PC-9 (cell line): ENCODE results near the gene MECR. TPM values are rescaled to one million over a fixed set of nuclear protein-coding genes. Genes with fewer than 3 reads are reported as not detected.
A peak's percentile ranks its signal among the peaks of the same experiment; 100 is the strongest.

Experiments used
- BruUV-seq: library from RNA; stranded (reverse); fragments of 400-500 nt; replicated peaks from 2 replicates; lab custom pipeline; 2021; lab: Mats Ljungman, UMichigan
- CTCF ChIA-PET: fragments of 300-600 bp; sonication (Branson Sonifier 250); formaldehyde crosslinking; loops from one replicate; lab custom pipeline; 2022; ENCODE audit warnings: antibody characterized with exemption; lab: Charles Lee
- POLR2A ChIA-PET: fragments of 300-600 bp; sonication (Branson Sonifier 250); formaldehyde crosslinking; loops from one replicate; lab custom pipeline; 2022; ENCODE audit warnings: antibody characterized with exemption; ENCODE audit not compliant: unreplicated experiment; lab: Charles Lee
- DNase-seq, 2 experiments: peaks; one replicate each; pipeline versions ENCODE4 v3.0.0 to v3.0.0-alpha.2; 2015 to 2022; ENCODE audit warnings: mixed read lengths in 1 of 2
- H2AFZ ChIP-seq: fragments of 200-600 bp; sonication (generic); 2 replicates; pipeline ENCODE4 v1.8.1; 2017; ENCODE audit warnings: antibody characterized with exemption
- H3F3A ChIP-seq: fragments of 200-600 bp; sonication (generic); 2 replicates; pipeline ENCODE4 v1.8.1; 2017; ENCODE audit warnings: antibody characterized with exemption, mild to moderate bottlenecking, low read depth; ENCODE audit not compliant: insufficient read depth
- H3K27ac ChIP-seq: fragments of 200-600 bp; sonication (generic); 2 replicates; pipeline ENCODE4 v1.6.1; 2016; ENCODE audit warnings: mixed run types
- H3K27me3 ChIP-seq: fragments of 200-600 bp; sonication (generic); 2 replicates; pipeline ENCODE4 v1.6.1; 2016; ENCODE audit warnings: low read depth, mixed run types; ENCODE audit not compliant: insufficient read depth
- H3K36me3 ChIP-seq: fragments of 200-600 bp; sonication (generic); 2 replicates; pipeline ENCODE4 v1.6.1; 2016; ENCODE audit warnings: low read depth, mixed run types
- H3K4me1 ChIP-seq: fragments of 200-600 bp; sonication (generic); replicated peaks from 2 replicates; pipeline ENCODE4 v1.6.1; 2016; ENCODE audit warnings: mixed run types; ENCODE audit not compliant: insufficient read depth
- H3K4me2 ChIP-seq: fragments of 200-600 bp; sonication (generic); 2 replicates; pipeline ENCODE4 v1.6.1; 2017; ENCODE audit warnings: mixed run types
- H3K4me3 ChIP-seq: fragments of 200-600 bp; sonication (generic); 2 replicates; pipeline ENCODE4 v1.6.1; 2016; ENCODE audit warnings: mixed run types
- H3K79me2 ChIP-seq: fragments of 200-600 bp; sonication (generic); 2 replicates; pipeline ENCODE4 v1.6.1; 2017; ENCODE audit warnings: low read depth, mixed run types
- H3K9me2 ChIP-seq: fragments of 200-600 bp; sonication (generic); 2 replicates; pipeline ENCODE4 v1.8.1; 2017; ENCODE audit warnings: mild to moderate bottlenecking; ENCODE audit not compliant: insufficient read depth
- H3K9me3 ChIP-seq: fragments of 200-600 bp; sonication (generic); 2 replicates; pipeline ENCODE4 v1.8.1; 2016; ENCODE audit warnings: low read depth; ENCODE audit not compliant: insufficient read depth
- H4K20me1 ChIP-seq: fragments of 200-600 bp; sonication (generic); 2 replicates; pipeline ENCODE4 v1.8.1; 2017; ENCODE audit not compliant: insufficient read depth
- EZH2 ChIP-seq: fragments of 200-600 bp; sonication (generic); IDR thresholded peaks from 2 replicates; pipeline ENCODE4 v1.8.0; 2017; ENCODE audit warnings: antibody characterized with exemption, low read depth
- intact Hi-C: fragments of 100-400 bp; cut with micrococcal nuclease; formaldehyde crosslinking; loops from one replicate; pipeline ENCODE4 v1.10.0; 2022; ENCODE audit not compliant: unreplicated experiment
- total RNA-seq: library from RNA; stranded (reverse); gene quantifications from 2 replicates; pipeline ENCODE4 v1.2.3, GENCODE V29; 2021
- TF ChIP-seq, protein P1 (sequence below): fragments of 200-600 bp; sonication (generic); conservative IDR thresholded peaks from 2 replicates; pipeline ENCODE4 v1.6.1; 2017; ENCODE audit warnings: mixed run types, antibody characterized with exemption, mild to moderate bottlenecking, moderate library complexity

MECR gene
- total RNA-seq, 1 experiment from 2014 or later = 46.4 TPM

DNA sequence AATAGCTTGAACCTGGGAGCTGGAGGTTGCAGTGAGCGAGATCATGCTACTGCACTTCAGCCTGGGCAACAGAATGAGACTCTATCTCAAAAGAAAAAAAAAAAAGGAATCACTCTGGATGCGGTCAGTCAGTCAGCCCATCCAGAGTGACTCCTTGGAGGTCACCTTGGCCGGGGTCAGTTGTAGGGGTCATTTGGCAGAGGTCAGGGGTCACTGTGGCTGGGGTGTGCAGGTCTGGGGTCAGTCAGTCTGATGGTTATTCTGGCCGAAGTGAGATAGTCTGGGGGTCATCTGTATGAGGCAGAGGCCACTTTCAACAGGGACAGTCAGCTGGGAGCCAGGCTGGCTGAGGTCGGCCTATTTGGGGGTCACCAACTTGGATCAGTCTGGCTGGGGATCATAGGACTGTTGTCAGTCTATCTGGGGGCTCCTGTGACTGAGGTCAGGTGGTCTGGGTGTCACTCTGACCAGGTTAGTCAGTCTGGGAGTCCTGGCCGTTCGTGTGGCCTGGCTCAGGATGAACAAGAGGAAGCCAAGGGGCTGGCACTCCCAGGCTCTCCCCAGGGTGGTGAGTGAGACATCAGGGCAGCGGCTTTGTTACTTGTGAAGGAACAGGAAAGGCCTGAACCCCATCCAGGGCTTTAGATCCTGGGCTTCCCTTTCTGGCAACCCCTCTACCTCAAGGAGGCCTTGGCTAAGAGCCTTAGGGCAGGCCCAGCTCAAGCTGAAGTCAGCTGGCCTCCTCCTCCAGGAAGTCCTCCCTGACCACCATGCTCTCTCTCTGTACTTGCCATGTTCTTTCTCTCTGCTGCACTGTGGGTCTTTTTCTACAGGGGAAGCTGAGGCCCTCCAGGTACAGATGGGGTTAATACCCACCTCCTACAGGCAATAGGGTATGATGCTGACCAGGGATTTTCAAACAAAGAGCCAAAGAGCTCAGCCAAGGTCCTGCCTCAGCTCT is 20.7 kb upstream of the MECR start:
- Histone ChIP-seq H3K9me3 (no peaks in the 10 kb centered on the region), H3K79me2 (peaks cover 34% of the 10 kb centered on the region; the same call in 1 of the 2 replicates), H3K4me2 (no peak overlapping the region), H3K27ac (no peak overlapping the region), H3K4me1 (peaks cover 32% of the 10 kb centered on the region), H3K27me3 (no peaks in the 10 kb centered on the region), H3K9me2 (no peaks in the 10 kb centered on the region), H3K36me3 (no peaks in the 10 kb centered on the region), H4K20me1 (no peaks in the 10 kb centered on the region), H2AFZ (no peak overlapping the region), H3K4me3 (no peak overlapping the region), H3F3A (peaks cover 7% of the 10 kb centered on the region; the same call in 1 of the 2 replicates)
- intact Hi-C loops = no loop called here
- DNase-seq = no peak
- no TSS peak for BruUV-seq
- TF ChIP-seq, protein P1, sequence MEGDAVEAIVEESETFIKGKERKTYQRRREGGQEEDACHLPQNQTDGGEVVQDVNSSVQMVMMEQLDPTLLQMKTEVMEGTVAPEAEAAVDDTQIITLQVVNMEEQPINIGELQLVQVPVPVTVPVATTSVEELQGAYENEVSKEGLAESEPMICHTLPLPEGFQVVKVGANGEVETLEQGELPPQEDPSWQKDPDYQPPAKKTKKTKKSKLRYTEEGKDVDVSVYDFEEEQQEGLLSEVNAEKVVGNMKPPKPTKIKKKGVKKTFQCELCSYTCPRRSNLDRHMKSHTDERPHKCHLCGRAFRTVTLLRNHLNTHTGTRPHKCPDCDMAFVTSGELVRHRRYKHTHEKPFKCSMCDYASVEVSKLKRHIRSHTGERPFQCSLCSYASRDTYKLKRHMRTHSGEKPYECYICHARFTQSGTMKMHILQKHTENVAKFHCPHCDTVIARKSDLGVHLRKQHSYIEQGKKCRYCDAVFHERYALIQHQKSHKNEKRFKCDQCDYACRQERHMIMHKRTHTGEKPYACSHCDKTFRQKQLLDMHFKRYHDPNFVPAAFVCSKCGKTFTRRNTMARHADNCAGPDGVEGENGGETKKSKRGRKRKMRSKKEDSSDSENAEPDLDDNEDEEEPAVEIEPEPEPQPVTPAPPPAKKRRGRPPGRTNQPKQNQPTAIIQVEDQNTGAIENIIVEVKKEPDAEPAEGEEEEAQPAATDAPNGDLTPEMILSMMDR = no peak
- no peak for TF ChIP-seq EZH2
- ChIA-PET CTCF (no interaction called here), POLR2A (no interaction called here)

DNA sequence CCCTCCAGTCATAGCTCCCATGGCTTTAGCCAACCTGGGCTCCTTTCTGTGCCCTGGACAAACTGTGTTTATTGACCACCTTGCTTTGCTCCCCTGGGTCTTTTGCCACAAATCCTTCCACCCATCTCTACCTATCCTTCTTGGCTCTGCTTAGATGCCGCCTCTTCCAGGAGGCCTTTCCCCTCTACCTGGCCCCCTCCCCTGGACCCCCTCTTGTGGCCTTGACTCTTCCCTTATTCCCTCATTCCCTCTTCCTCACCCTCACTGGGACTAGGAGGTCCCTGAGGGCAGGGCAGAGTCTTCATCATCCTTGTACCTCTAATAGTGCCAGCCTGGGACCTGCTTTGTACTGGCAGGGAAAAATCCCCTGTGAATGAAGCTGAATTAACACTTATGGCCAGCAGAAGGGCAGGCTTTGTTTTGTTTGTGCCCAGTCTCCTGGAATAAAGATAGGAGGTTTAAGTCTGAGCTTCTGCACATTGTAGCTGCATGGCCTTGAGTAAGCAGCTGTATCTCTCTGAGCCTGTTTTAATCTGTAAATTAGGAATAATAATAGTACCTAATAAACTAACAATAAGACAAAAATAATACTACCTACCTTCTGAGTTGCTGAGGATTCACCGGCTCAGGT is 19.3 kb upstream of the MECR start:
- BruUV-seq = no TSS peak
- TF ChIP-seq, protein P1 = no peak
- no peak for TF ChIP-seq EZH2
- DNase-seq = no peak
- no peak overlapping the region for H3K4me3 ChIP-seq
- intact Hi-C loops = loop anchor here (1.0 kb wide), 1 partner anchor 21 kb away; no protein-coding TSS in a partner anchor
- H3K4me2 ChIP-seq = peak overlapping the region; percentile 64
- peaks cover 7% of the 10 kb centered on the region; the same call in 1 of the 2 replicates for H3F3A ChIP-seq
- no peaks in the 10 kb centered on the region for H4K20me1 ChIP-seq
- H3K36me3 ChIP-seq = no peaks in the 10 kb centered on the region
- H3K79me2 ChIP-seq = peaks cover 39% of the 10 kb centered on the region; the same call in 1 of the 2 replicates
- ChIA-PET CTCF (no interaction called here), POLR2A (interaction anchor here (0.6 kb wide), 1 partner anchor 68 kb away, joined by 7 read pairs; no protein-coding TSS in a partner anchor)
- peaks cover 32% of the 10 kb centered on the region for H3K4me1 ChIP-seq
- no peaks in the 10 kb centered on the region for H3K27me3 ChIP-seq
- no peaks in the 10 kb centered on the region for H3K9me2 ChIP-seq
- H3K9me3 ChIP-seq = no peaks in the 10 kb centered on the region
- peak overlapping the region; percentile 46; the same call in 1 of the 2 replicates for H3K27ac ChIP-seq
- no peak overlapping the region for H2AFZ ChIP-seq

DNA sequence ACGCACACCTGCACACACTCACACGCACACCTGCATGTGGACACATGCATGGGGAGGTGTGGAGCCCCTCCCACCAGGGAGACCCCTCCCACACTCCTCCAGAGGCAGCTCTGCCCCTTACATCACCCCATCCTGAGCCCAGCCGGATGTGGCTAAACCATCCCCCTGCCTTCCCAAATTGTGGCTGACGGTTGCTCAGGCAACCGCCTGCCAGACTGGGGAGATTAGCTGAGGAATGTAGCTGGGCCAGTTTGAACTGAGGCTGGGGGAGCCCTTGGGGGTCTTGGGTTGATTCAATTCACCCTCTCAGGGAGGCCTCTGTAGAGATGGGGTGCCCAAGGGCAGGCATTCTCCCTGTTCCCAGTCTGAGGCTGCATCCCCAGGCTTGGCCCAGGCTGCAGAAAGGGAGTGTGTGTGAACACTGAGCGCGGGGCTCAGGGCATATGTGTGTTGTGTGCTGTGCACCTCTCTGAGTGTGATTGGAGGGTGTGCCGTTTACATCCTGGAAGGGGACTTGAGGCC is 18.5 kb upstream of the MECR start:
- intact Hi-C loops = loop anchor here (1.0 kb wide), 1 partner anchor 22 kb away; no protein-coding TSS in a partner anchor
- H3K4me1 ChIP-seq = peaks cover 32% of the 10 kb centered on the region
- ChIA-PET CTCF (no interaction called here), POLR2A (no interaction called here)
- peak in 1 of 2 experiments; percentile 69 for DNase-seq
- H3K9me2 ChIP-seq = no peaks in the 10 kb centered on the region
- peak overlapping the region; percentile 64 for H3K4me2 ChIP-seq
- no peaks in the 10 kb centered on the region for H4K20me1 ChIP-seq
- no peak overlapping the region for H3K4me3 ChIP-seq
- no peak overlapping the region for H2AFZ ChIP-seq
- peaks cover 7% of the 10 kb centered on the region; the same call in 1 of the 2 replicates for H3F3A ChIP-seq
- no peaks in the 10 kb centered on the region for H3K9me3 ChIP-seq
- no TSS peak for BruUV-seq
- no peaks in the 10 kb centered on the region for H3K27me3 ChIP-seq
- H3K36me3 ChIP-seq = no peaks in the 10 kb centered on the region
- peak overlapping the region; percentile 46; the same call in 1 of the 2 replicates for H3K27ac ChIP-seq
- TF ChIP-seq EZH2 = no peak
- TF ChIP-seq, protein P1 = no peak
- H3K79me2 ChIP-seq = peaks cover 39% of the 10 kb centered on the region; the same call in 1 of the 2 replicates
